ENCODE data around the gene MCC.

MCC gene

GRCh38 chr5:113087976-113088514 lies 400.2 kb downstream of the MCC start:
- Histone ChIP-seq H3K4me3 (ENCODE audit: low read depth, low read length) (no peak overlapping the region), H3K36me3 (peaks cover 100% of the 10 kb centered on the region), H3K27ac (no peak overlapping the region; the same call in 1 of the 2 replicates), H3K9me3 (ENCODE audit: severe bottlenecking) (no peaks in the 10 kb centered on the region), H3K27me3 (ENCODE audit: insufficient read depth, low read depth, severe bottlenecking) (no peaks in the 10 kb centered on the region)
- TF ChIP-seq CTCF (IDR thresholded peaks at IDR 0.05; ENCODE audit: low read depth, low read length): no peak
- DNase-seq: no peak

- no peak for TF ChIP-seq CTCF (IDR thresholded peaks at IDR 0.05; ENCODE audit: low read depth, low read length)
- H3K9me3 ChIP-seq (ENCODE audit: severe bottlenecking): no peaks in the 10 kb centered on the region
- peaks cover 100% of the 10 kb centered on the region for H3K36me3 ChIP-seq
- H3K4me3 ChIP-seq (ENCODE audit: low read depth, low read length): no peak overlapping the region
- no peak for DNase-seq
- no peaks in the 10 kb centered on the region for H3K27me3 ChIP-seq (ENCODE audit: insufficient read depth, low read depth, severe bottlenecking)
- H3K27ac ChIP-seq: no peak overlapping the region
Measured at GRCh38 chr5:113085880-113086409, 402.3 kb downstream of the MCC start.

- no peak for TF ChIP-seq CTCF (IDR thresholded peaks at IDR 0.05; ENCODE audit: low read depth, low read length)
- H3K27ac ChIP-seq: peak overlapping the region; percentile 36
- peaks cover 98% of the 10 kb centered on the region for H3K36me3 ChIP-seq
- H3K27me3 ChIP-seq (ENCODE audit: insufficient read depth, low read depth, severe bottlenecking): no peaks in the 10 kb centered on the region
- no peak for DNase-seq
- H3K4me3 ChIP-seq (ENCODE audit: low read depth, low read length): no peak overlapping the region
- H3K9me3 ChIP-seq (ENCODE audit: severe bottlenecking): no peaks in the 10 kb centered on the region
Measured at GRCh38 chr5:113085084-113085414, 403.2 kb downstream of the MCC start.

- Histone ChIP-seq H3K4me3 (ENCODE audit: low read depth, low read length) (no peak overlapping the region), H3K36me3 (peaks cover 97% of the 10 kb centered on the region), H3K27ac (peak overlapping the region; percentile 36), H3K27me3 (ENCODE audit: insufficient read depth, low read depth, severe bottlenecking) (no peaks in the 10 kb centered on the region), H3K9me3 (ENCODE audit: severe bottlenecking) (no peaks in the 10 kb centered on the region)
- no peak for TF ChIP-seq CTCF (IDR thresholded peaks at IDR 0.05; ENCODE audit: low read depth, low read length)
- DNase-seq: peak; percentile 80
Measured at GRCh38 chr5:113084402-113085083, 403.7 kb downstream of the MCC start.

- Histone ChIP-seq H3K36me3 (peaks cover 97% of the 10 kb centered on the region), H3K27ac (peak overlapping the region; percentile 0), H3K9me3 (ENCODE audit: severe bottlenecking) (no peaks in the 10 kb centered on the region), H3K27me3 (ENCODE audit: insufficient read depth, low read depth, severe bottlenecking) (no peaks in the 10 kb centered on the region), H3K4me3 (ENCODE audit: low read depth, low read length) (no peak overlapping the region)
- no peak for DNase-seq
- TF ChIP-seq CTCF (IDR thresholded peaks at IDR 0.05; ENCODE audit: low read depth, low read length): no peak
Measured at GRCh38 chr5:113083481-113083880, 404.8 kb downstream of the MCC start.
